CD14-positive monocyte (primary cell): ENCODE measurements around the gene FBXL22. TPM values are rescaled to one million over a fixed set of nuclear protein-coding genes. Genes with fewer than 3 reads are reported as not detected.
"Not testable (repeated sequence)": the region's sequence is repeated elsewhere in the genome, so short reads cannot be mapped to it uniquely, and the experiment has no call there.

Source experiments
- DNase-seq, 3 donors: peaks; one replicate each; pipeline ENCODE4 v3.0.0-alpha.2; 2011 to 2022
- H2AFZ ChIP-seq: 2 replicates; pipeline ENCODE4 v1.6.0; 2012; ENCODE audit warnings: mild to moderate bottlenecking, low read depth, low read length, inconsistent platforms; ENCODE audit not compliant: insufficient read depth, poor library complexity, severe bottlenecking
- H3K27ac ChIP-seq, 2 donors: 1 replicate in 1 of 2; 2 replicates in 1 of 2; pipeline ENCODE4 v1.5.1; 2012 to 2013; ENCODE audit warnings: low read length in 2 of 2, control low read depth in 1 of 2, inconsistent platforms in 1 of 2, low read depth in 1 of 2, mild to moderate bottlenecking in 1 of 2
- H3K27me3 ChIP-seq, 2 donors: one replicate each; pipeline versions ENCODE4 v1.6.0 to v1.6.1; 2011 to 2013; ENCODE audit warnings: low read length in 2 of 2; ENCODE audit not compliant: control insufficient read depth in 2 of 2, insufficient read depth in 2 of 2
- H3K36me3 ChIP-seq, 2 donors: replicated peaks in 1 of 2; 1 replicate in 1 of 2; 2 replicates in 1 of 2; pipeline versions ENCODE4 v1.5.1 to v1.6.1; 2012 to 2013; ENCODE audit warnings: low read length in 2 of 2, control low read depth in 1 of 2, inconsistent platforms in 1 of 2, mild to moderate bottlenecking in 1 of 2; ENCODE audit not compliant: insufficient read depth in 2 of 2, control insufficient read depth in 1 of 2
- H3K4me1 ChIP-seq, 2 donors: 1 replicate in 1 of 2; 2 replicates in 1 of 2; pipeline versions ENCODE4 v1.5.1 to v1.6.1; 2012 to 2013; ENCODE audit warnings: low read length in 2 of 2, control low read depth in 1 of 2, inconsistent platforms in 1 of 2, mild to moderate bottlenecking in 1 of 2, moderate library complexity in 1 of 2; ENCODE audit not compliant: insufficient read depth in 2 of 2, control insufficient read depth in 1 of 2
- H3K4me2 ChIP-seq: replicated peaks from 2 replicates; pipeline ENCODE3; 2012; ENCODE audit warnings: low read length, moderate library complexity, mild to moderate bottlenecking; ENCODE audit not compliant: poor library complexity, severe bottlenecking; ENCODE audit errors: extremely low read depth
- H3K4me3 ChIP-seq, 3 experiments: fragments of 200-600 bp in 1 of 3; sonication (generic) in 1 of 3; replicated peaks in 1 of 3; 1 replicate in 2 of 3; 2 replicates in 1 of 3; pipeline ENCODE4 v1.5.1; 2011 to 2013; ENCODE audit warnings: low read length in 3 of 3, mild to moderate bottlenecking in 3 of 3, control low read depth in 2 of 3, low read depth in 2 of 3, inconsistent platforms in 1 of 3, moderate library complexity in 1 of 3
- H3K79me2 ChIP-seq: 2 replicates; pipeline ENCODE4 v1.6.0; 2012; ENCODE audit warnings: mild to moderate bottlenecking, control low read depth, inconsistent platforms, low read length, moderate library complexity; ENCODE audit not compliant: insufficient read depth
- H3K9ac ChIP-seq: 2 replicates; pipeline ENCODE4 v1.6.0; 2017; ENCODE audit warnings: low read length, mild to moderate bottlenecking; ENCODE audit not compliant: insufficient read depth, poor library complexity, severe bottlenecking
- H3K9me3 ChIP-seq, 2 donors: replicated peaks in 1 of 2; 1 replicate in 1 of 2; 2 replicates in 1 of 2; pipeline versions ENCODE4 v1.5.1 to v1.6.1; 2012 to 2013; ENCODE audit warnings: low read length in 2 of 2, control low read depth in 1 of 2; ENCODE audit not compliant: control insufficient read depth in 1 of 2, insufficient read depth in 1 of 2
- H4K20me1 ChIP-seq: 2 replicates; pipeline ENCODE4 v1.6.0; 2012; ENCODE audit warnings: mild to moderate bottlenecking, low read length, control low read depth, moderate library complexity; ENCODE audit not compliant: insufficient read depth
- H3K27ac Mint-ChIP-seq, 7 donors: one replicate each; pipeline ENCODE4 v1.8.0; 2020; ENCODE audit warnings: mild to moderate bottlenecking in 7 of 7, mixed read lengths in 7 of 7, moderate library complexity in 6 of 7, inconsistent platforms in 2 of 7
- H3K27me3 Mint-ChIP-seq, 3 donors: one replicate each; pipeline ENCODE4 v1.8.0; 2021 to 2022; ENCODE audit warnings: low read depth in 3 of 3, mild to moderate bottlenecking in 3 of 3, mixed read lengths in 3 of 3, moderate library complexity in 3 of 3, inconsistent platforms in 1 of 3
- H3K36me3 Mint-ChIP-seq, 2 donors: one replicate each; pipeline ENCODE4 v1.8.0; 2020; ENCODE audit warnings: mixed read lengths in 2 of 2, inconsistent platforms in 1 of 2, mild to moderate bottlenecking in 1 of 2
- H3K4me1 Mint-ChIP-seq: one replicate; pipeline ENCODE4 v1.8.0; 2020; ENCODE audit warnings: mild to moderate bottlenecking, mixed read lengths
- H3K4me3 Mint-ChIP-seq, 2 donors: one replicate each; pipeline ENCODE4 v1.8.0; 2020; ENCODE audit warnings: mild to moderate bottlenecking in 2 of 2, mixed read lengths in 2 of 2, moderate library complexity in 1 of 2
- H3K9me3 Mint-ChIP-seq, 7 donors: one replicate each; pipeline ENCODE4 v1.8.0; 2020 to 2022; ENCODE audit warnings: mixed read lengths in 7 of 7, mild to moderate bottlenecking in 6 of 7, moderate library complexity in 6 of 7, inconsistent platforms in 2 of 7
- CTCF ChIP-seq: fragments of 200-600 bp; IDR thresholded peaks from one replicate; pipeline ENCODE4 v1.8.0; 2022; ENCODE audit warnings: antibody characterized with exemption, mild to moderate bottlenecking
- WGBS: methylation state at CpG from one replicate; pipeline ENCODE4 v1.1.5; 2013; ENCODE audit warnings: missing lambda C conversion rate; ENCODE audit not compliant: insufficient coverage; 5-methylcytosine and 5-hydroxymethylcytosine counted together
- intact Hi-C, 2 donors: fragments of 100-400 bp; cut with micrococcal nuclease; formaldehyde crosslinking; loops; one replicate each; pipeline versions ENCODE4 v1.15.0 to v1.15.1; 2023
- polyA plus RNA-seq, 3 donors: library from polyadenylated mRNA; depleted of rRNA in 1 of 3; unstranded in 2 of 3; stranded (reverse) in 1 of 3; fragments of 300-500 nt in 2 of 3; fragments of >200 nt in 1 of 3; fragmentation: Illumina TruSeq in 2 of 3; gene quantifications; 1 replicate in 2 of 3; 2 replicates in 1 of 3; pipeline ENCODE4 v1.2.3, GENCODE V29; 2012 to 2021

FBXL22 gene
- polyA plus RNA-seq, 3 donors: 0.04 TPM; not detected in 2

- Mint-ChIP-seq H3K4me1 (peaks cover 2% of the 10 kb centered on the region), H3K4me3 (no peak overlapping the region), H3K27ac (no peak overlapping the region), H3K36me3 (peaks cover 48 to 63% of the 10 kb centered on the region in 2 donors), H3K27me3 (peaks cover 0 to 2% (median 0%) of the 10 kb centered on the region in 3 donors), H3K9me3 (peaks cover 0 to 5% (median 0%) of the 10 kb centered on the region in 7 donors)
- no peak overlapping the region for H3K4me2 ChIP-seq
- intact Hi-C loops: no loop called here
- H4K20me1 ChIP-seq: peaks cover under 1% of the 10 kb centered on the region
- H3K27ac ChIP-seq: no peak overlapping the region
- H3K9ac ChIP-seq: no peak overlapping the region
- H2AFZ ChIP-seq: no peak overlapping the region
- H3K79me2 ChIP-seq: no peaks in the 10 kb centered on the region
- no peaks in the 10 kb centered on the region for H3K9me3 ChIP-seq
- TF ChIP-seq CTCF: no peak
- H3K27me3 ChIP-seq: no peaks in the 10 kb centered on the region
- no peak overlapping the region for H3K4me3 ChIP-seq
- WGBS: 100% methylated on average over 1 of the region's 3 CpGs
- DNase-seq: no peak
- peaks cover 0 to 3% of the 10 kb centered on the region in 2 donors for H3K4me1 ChIP-seq
- peaks cover 48 to 57% of the 10 kb centered on the region in 2 donors for H3K36me3 ChIP-seq
These were observed 18.7 kb downstream of the FBXL22 start for GRCh38 chr15:63615935-63616334.

- peaks cover 46 to 62% of the 10 kb centered on the region in 2 donors for H3K36me3 Mint-ChIP-seq
- H3K79me2 ChIP-seq, H3K27me3 Mint-ChIP-seq, H3K27me3 ChIP-seq, H3K27ac ChIP-seq, H4K20me1 ChIP-seq, intact Hi-C loops, H3K4me2 ChIP-seq, H3K9ac ChIP-seq, DNase-seq, H3K4me1 ChIP-seq, H3K4me3 ChIP-seq, H2AFZ ChIP-seq, H3K4me3 Mint-ChIP-seq, H3K9me3 ChIP-seq, H3K27ac Mint-ChIP-seq, H3K4me1 Mint-ChIP-seq: not testable (repeated sequence)
- no CpG with 5 or more reads among the region's 4 CpGs for WGBS
- H3K9me3 Mint-ChIP-seq: peaks cover 2 to 11% (median 4%) of the 10 kb centered on the region in 7 donors
- peaks cover 40 to 51% of the 10 kb centered on the region in 2 donors for H3K36me3 ChIP-seq
These were observed 20.0 kb downstream of the FBXL22 start for GRCh38 chr15:63617147-63617546.

- Mint-ChIP-seq H3K36me3 (peaks cover 45 to 62% of the 10 kb centered on the region in 2 donors), H3K9me3 (peaks cover 4 to 11% (median 7%) of the 10 kb centered on the region in 7 donors)
- H3K4me3 ChIP-seq, H3K27ac Mint-ChIP-seq, H3K27ac ChIP-seq, H3K79me2 ChIP-seq, H3K4me1 Mint-ChIP-seq, intact Hi-C loops, H3K9ac ChIP-seq, H2AFZ ChIP-seq, H3K4me2 ChIP-seq, DNase-seq, H3K27me3 Mint-ChIP-seq, H3K4me3 Mint-ChIP-seq, H4K20me1 ChIP-seq, H3K27me3 ChIP-seq, H3K9me3 ChIP-seq, H3K4me1 ChIP-seq: not testable (repeated sequence)
- WGBS: no CpG with 5 or more reads among the region's 3 CpGs
- peaks cover 39 to 51% of the 10 kb centered on the region in 2 donors for H3K36me3 ChIP-seq
These were observed 20.4 kb downstream of the FBXL22 start for GRCh38 chr15:63617627-63618026.

- H2AFZ ChIP-seq, H3K27me3 Mint-ChIP-seq, H4K20me1 ChIP-seq, H3K4me1 ChIP-seq, H3K4me3 Mint-ChIP-seq, DNase-seq, H3K4me1 Mint-ChIP-seq, intact Hi-C loops, H3K27me3 ChIP-seq, H3K4me2 ChIP-seq, H3K4me3 ChIP-seq, H3K27ac ChIP-seq, H3K79me2 ChIP-seq, H3K27ac Mint-ChIP-seq, H3K9me3 ChIP-seq, H3K9ac ChIP-seq: not testable (repeated sequence)
- Mint-ChIP-seq H3K9me3 (peaks cover 4 to 11% (median 9%) of the 10 kb centered on the region in 7 donors), H3K36me3 (peaks cover 50 to 63% of the 10 kb centered on the region in 2 donors)
- H3K36me3 ChIP-seq: peaks cover 47 to 53% of the 10 kb centered on the region in 2 donors
- no CpG with 5 or more reads among the region's 2 CpGs for WGBS
These were observed 23.6 kb downstream of the FBXL22 start for GRCh38 chr15:63620760-63621159.
